IMR-90 (cell line): ENCODE measurements around the gene MMGT1. TPM values are rescaled to one million over a fixed set of nuclear protein-coding genes. Genes with fewer than 3 reads are reported as not detected.

Experiments used
- ATAC-seq: fragments of 200-7000 bp; cut with Tn5 transposase; 2 replicates; pipeline ENCODE4 v1.9.1; 2020; ENCODE audit warnings: low read depth, mild to moderate bottlenecking, moderate library complexity
- BruUV-seq: library from RNA; stranded (reverse); fragments of 400-500 nt; replicated peaks from 2 replicates; lab custom pipeline; 2021; lab: Mats Ljungman, UMichigan
- CTCF ChIA-PET: fragments of 300-600 bp; formaldehyde crosslinking; extraction: SDS; loops from one replicate; lab custom pipeline; 2021; ENCODE audit warnings: antibody characterized with exemption; lab: Yijun Ruan, JAX
- POLR2A ChIA-PET: fragments of 300-600 bp; sonication (Branson Sonifier 250); formaldehyde crosslinking; loops from one replicate; lab custom pipeline; 2022; ENCODE audit warnings: antibody characterized with exemption; ENCODE audit not compliant: unreplicated experiment; lab: Charles Lee
- DNase-seq: peaks from one replicate; pipeline ENCODE4 v3.0.0; 2013
- H2AFZ ChIP-seq: replicated peaks from 2 replicates; pipeline ENCODE3; 2013; ENCODE audit warnings: low read length, mild to moderate bottlenecking; ENCODE audit not compliant: poor library complexity
- H2AK5ac ChIP-seq: 2 replicates; pipeline ENCODE4 v1.6.1; 2013; ENCODE audit warnings: low read depth, low read length, inconsistent platforms
- H2AK9ac ChIP-seq: replicated peaks from 2 replicates; pipeline ENCODE3; 2013; ENCODE audit warnings: mild to moderate bottlenecking, low read depth, low read length, moderate library complexity; ENCODE audit not compliant: poor library complexity
- H2BK120ac ChIP-seq: 2 replicates; pipeline ENCODE4 v1.6.1; 2013; ENCODE audit warnings: low read depth, low read length, inconsistent platforms
- H2BK15ac ChIP-seq: 3 replicates; pipeline ENCODE4 v1.6.1; 2013; ENCODE audit warnings: low read depth, low read length, inconsistent platforms
- H2BK20ac ChIP-seq: 2 replicates; pipeline ENCODE4 v1.6.1; 2013; ENCODE audit warnings: low read depth, mild to moderate bottlenecking, inconsistent platforms, low read length, moderate library complexity
- H2BK5ac ChIP-seq: 2 replicates; pipeline ENCODE4 v1.6.1; 2013; ENCODE audit warnings: mild to moderate bottlenecking, low read depth, low read length, inconsistent platforms; ENCODE audit not compliant: poor library complexity, severe bottlenecking
- H3K14ac ChIP-seq: replicated peaks from 2 replicates; pipeline ENCODE4 v1.6.1; 2013; ENCODE audit warnings: low read depth, low read length, inconsistent platforms
- H3K18ac ChIP-seq: 2 replicates; pipeline ENCODE4 v1.6.1; 2013; ENCODE audit warnings: low read depth, low read length, control low read depth
- H3K23ac ChIP-seq: 2 replicates; pipeline ENCODE4 v1.6.1; 2013; ENCODE audit warnings: low read depth, low read length, inconsistent platforms
- H3K27ac ChIP-seq: 2 replicates; pipeline ENCODE4 v1.5.1; 2013; ENCODE audit warnings: mild to moderate bottlenecking, control low read depth, low read length; ENCODE audit not compliant: insufficient read depth
- H3K27me3 ChIP-seq: 2 replicates; pipeline ENCODE4 v1.6.1; 2013; ENCODE audit warnings: low read length; ENCODE audit not compliant: control insufficient read depth, insufficient read depth
- H3K36me3 ChIP-seq: 2 replicates; pipeline ENCODE4 v1.6.1; 2013; ENCODE audit warnings: low read length, mixed read lengths; ENCODE audit not compliant: control insufficient read depth, insufficient read depth
- H3K4ac ChIP-seq: 2 replicates; pipeline ENCODE4 v1.6.1; 2013; ENCODE audit warnings: low read depth, low read length, inconsistent platforms
- H3K4me1 ChIP-seq: 2 replicates; pipeline ENCODE4 v1.6.1; 2013; ENCODE audit warnings: low read length, mixed read lengths; ENCODE audit not compliant: control insufficient read depth, insufficient read depth
- H3K4me2 ChIP-seq: 2 replicates; pipeline ENCODE4 v1.6.1; 2013; ENCODE audit warnings: low read depth, mild to moderate bottlenecking, control low read depth, low read length, moderate library complexity
- H3K4me3 ChIP-seq: 2 replicates; pipeline ENCODE4 v1.5.1; 2013; ENCODE audit warnings: low read depth, mild to moderate bottlenecking, control low read depth, low read length, moderate library complexity; ENCODE audit not compliant: insufficient read depth
- H3K56ac ChIP-seq: 2 replicates; pipeline ENCODE4 v1.6.1; 2013; ENCODE audit warnings: low read length, inconsistent platforms; ENCODE audit not compliant: insufficient read depth; ENCODE audit errors: extremely low read depth
- H3K79me1 ChIP-seq, 2 experiments: 2 replicates each; pipeline ENCODE4 v1.6.1; 2013; ENCODE audit warnings: low read length in 2 of 2, inconsistent platforms in 1 of 2, low read depth in 1 of 2
- H3K9ac ChIP-seq: 2 replicates; pipeline ENCODE4 v1.6.1; 2013; ENCODE audit warnings: low read depth, low read length, control low read depth
- H3K9me1 ChIP-seq: 2 replicates; pipeline ENCODE4 v1.6.1; 2013; ENCODE audit warnings: low read length, inconsistent platforms; ENCODE audit not compliant: insufficient read depth
- H3K9me3 ChIP-seq: 2 replicates; pipeline ENCODE4 v1.6.1; 2013; ENCODE audit warnings: low read length; ENCODE audit not compliant: control insufficient read depth, insufficient read depth
- H4K20me1 ChIP-seq: 2 replicates; pipeline ENCODE4 v1.6.1; 2013; ENCODE audit warnings: low read length, inconsistent platforms; ENCODE audit not compliant: insufficient read depth
- H4K5ac ChIP-seq: 2 replicates; pipeline ENCODE4 v1.6.1; 2013; ENCODE audit warnings: mild to moderate bottlenecking, low read depth, low read length, control low read depth
- H4K8ac ChIP-seq, 2 experiments: 2 replicates each; pipeline ENCODE4 v1.6.1; 2013; ENCODE audit warnings: low read depth in 2 of 2, low read length in 2 of 2, control low read depth in 1 of 2, inconsistent platforms in 1 of 2
- H4K91ac ChIP-seq: 2 replicates; pipeline ENCODE4 v1.6.1; 2013; ENCODE audit warnings: low read depth, low read length, inconsistent platforms; ENCODE audit not compliant: insufficient read depth
- BHLHE40 ChIP-seq: fragments of 150-350 bp; IDR thresholded peaks from 2 replicates; pipeline ENCODE4 v1.6.1; 2016; ENCODE audit warnings: mild to moderate bottlenecking, low read depth, low read length
- CEBPB ChIP-seq: IDR thresholded peaks from 2 replicates; pipeline ENCODE4 v1.6.1; 2012; ENCODE audit warnings: low read depth, low read length, improper control_type of control experiment
- CHD1 ChIP-seq: IDR thresholded peaks from 2 replicates; pipeline ENCODE4 v1.6.1; 2012; ENCODE audit warnings: low read depth, low read length, improper control_type of control experiment
- CTCF ChIP-seq: conservative IDR thresholded peaks from 2 replicates; pipeline ENCODE4 v1.5.1; 2012; ENCODE audit warnings: mild to moderate bottlenecking, low read depth, low read length, improper control_type of control experiment
- ELK1 ChIP-seq: fragments of 150-350 bp; IDR thresholded peaks from 2 replicates; pipeline ENCODE4 v1.6.1; 2016; ENCODE audit warnings: low read depth, mild to moderate bottlenecking, low read length, moderate library complexity, borderline replicate concordance
- FOS ChIP-seq: fragments of 150-350 bp; IDR thresholded peaks from 2 replicates; pipeline ENCODE4 v1.6.1; 2016; ENCODE audit warnings: low read depth, low read length
- MAFK ChIP-seq: IDR thresholded peaks from 2 replicates; pipeline ENCODE4 v1.6.1; 2012; ENCODE audit warnings: low read depth, low read length, improper control_type of control experiment
- MAZ ChIP-seq: IDR thresholded peaks from 2 replicates; pipeline ENCODE4 v1.6.1; 2012; ENCODE audit warnings: low read depth, mild to moderate bottlenecking, low read length, improper control_type of control experiment, moderate library complexity, borderline replicate concordance
- MXI1 ChIP-seq: IDR thresholded peaks from 2 replicates; pipeline ENCODE4 v1.6.1; 2012; ENCODE audit warnings: low read depth, mild to moderate bottlenecking, low read length, moderate library complexity, borderline replicate concordance
- POLR2A ChIP-seq: IDR thresholded peaks from 2 replicates; pipeline ENCODE4 v1.6.1; 2012; ENCODE audit warnings: mild to moderate bottlenecking, low read depth, low read length
- RAD21 ChIP-seq: IDR thresholded peaks from 2 replicates; pipeline ENCODE4 v1.6.1; 2012; ENCODE audit warnings: low read length, improper control_type of control experiment
- RCOR1 ChIP-seq: IDR thresholded peaks from 2 replicates; pipeline ENCODE4 v1.6.1; 2012; ENCODE audit warnings: mild to moderate bottlenecking, low read length, improper control_type of control experiment; ENCODE audit not compliant: insufficient replicate concordance
- RFX5 ChIP-seq: IDR thresholded peaks from 2 replicates; pipeline ENCODE4 v1.8.0; 2012; ENCODE audit warnings: low read depth, mild to moderate bottlenecking, low read length, moderate library complexity
- SMC3 ChIP-seq: fragments of 150-350 bp; IDR thresholded peaks from 2 replicates; pipeline ENCODE4 v1.6.1; 2016; ENCODE audit warnings: low read depth, mild to moderate bottlenecking, antibody characterized with exemption, low read length, moderate library complexity
- USF2 ChIP-seq: fragments of 150-350 bp; IDR thresholded peaks from 2 replicates; pipeline ENCODE4 v1.6.1; 2017; ENCODE audit warnings: mild to moderate bottlenecking, antibody characterized with exemption, low read length, low read depth
- WGBS, 2 experiments: methylation state at CpG; one replicate each; pipeline versions ENCODE4 v1.1.5 to v1.1.7; 2013; ENCODE audit warnings: missing lambda C conversion rate in 2 of 2; ENCODE audit not compliant: insufficient read length in 1 of 2; ENCODE audit errors: extremely low coverage in 2 of 2; 5-methylcytosine and 5-hydroxymethylcytosine counted together
- dilution Hi-C: fragments of 300-500 bp; cut with HindIII; formaldehyde crosslinking; loops from one replicate; pipeline ENCODE4 v1.14.3; 2018; ENCODE audit warnings: low sequenced_read_pairs; ENCODE audit not compliant: unreplicated experiment
- in situ Hi-C: fragments of 300-500 bp; cut with MboI; formaldehyde crosslinking; loops from 3 replicates; pipeline ENCODE4 v1.14.3; 2019; ENCODE audit warnings: low sequenced_read_pairs, inconsistent platforms, mixed read lengths
- intact Hi-C: fragments of 100-400 bp; cut with micrococcal nuclease; formaldehyde crosslinking; loops from 2 replicates; pipeline ENCODE4 v1.10.0; 2022
- polyA plus RNA-seq, 3 experiments: library from polyadenylated mRNA; depleted of rRNA; stranded (reverse); fragments of >200 nt; gene quantifications; 2 replicates each; pipeline ENCODE4 v1.2.3, GENCODE V29; 2012; ENCODE audit warnings: low replicate concordance in 1 of 3
- total RNA-seq: library from RNA; depleted of rRNA; stranded (reverse); fragments of >200 nt; gene quantifications from 2 replicates; pipeline ENCODE4 v1.2.3, GENCODE V29; 2012

The MMGT1 gene
- total and polyA plus RNA-seq, 2 of the 4 experiments (the other 2 are of a cell fraction) = 7.5 to 8.1 TPM

GRCh38 chrX:135988245-135988644 is 14.5 kb upstream of the MMGT1 start:
- ATAC-seq = no peak
- no peak overlapping the region for H3K4me3 ChIP-seq
- H4K20me1 ChIP-seq = no peaks in the 10 kb centered on the region
- no peak overlapping the region for H2AFZ ChIP-seq
- no peak overlapping the region for H3K4ac ChIP-seq
- no peak overlapping the region for H3K18ac ChIP-seq
- CTCF ChIA-PET = interaction anchor here (0.6 kb wide), 1 partner anchor 11 kb away, joined by 3 read pairs; no protein-coding TSS in a partner anchor
- no peaks in the 10 kb centered on the region for H3K36me3 ChIP-seq
- H2BK5ac ChIP-seq = no peak overlapping the region
- no peak overlapping the region for H3K4me2 ChIP-seq
- peaks cover 2% of the 10 kb centered on the region; the same call in 1 of the 2 replicates for H3K4me1 ChIP-seq
- POLR2A ChIA-PET = interaction anchor here (0.6 kb wide), 1 partner anchor 502 kb away, joined by 3 read pairs; no protein-coding TSS in a partner anchor
- H3K9me1 ChIP-seq = no peaks in the 10 kb centered on the region
- H4K8ac ChIP-seq = no peak overlapping the region
- no peak overlapping the region for H3K27ac ChIP-seq
- no peak overlapping the region for H2AK9ac ChIP-seq
- H3K14ac ChIP-seq = no peak overlapping the region
- peaks cover 0 to 7% of the 10 kb centered on the region in 2 experiments; a peak in 1 of 4 replicates for H3K79me1 ChIP-seq
- TF ChIP-seq RAD21 = no peak
- TF ChIP-seq RFX5 = no peak
- no peak for TF ChIP-seq RCOR1
- TF ChIP-seq MAZ = no peak
- TF ChIP-seq POLR2A = no peak
- TF ChIP-seq USF2 = no peak
- no peak for TF ChIP-seq MXI1
- TF ChIP-seq ELK1 = no peak
- no peak for TF ChIP-seq CEBPB
- no peak for TF ChIP-seq SMC3
- no peak for TF ChIP-seq MAFK
- no peak for TF ChIP-seq CTCF
- TF ChIP-seq FOS = no peak
- TF ChIP-seq BHLHE40 = no peak
- TF ChIP-seq CHD1 = no peak
- dilution Hi-C loops (no loop called here), in situ Hi-C loops (loop anchor here (25.0 kb wide), 1 partner anchor 499 kb away; the partner anchor contains the start of genes BRS3 and HTATSF1), intact Hi-C loops (no loop called here)
- H3K56ac ChIP-seq = no peak overlapping the region
- no peak overlapping the region for H4K5ac ChIP-seq
- H3K27me3 ChIP-seq = no peaks in the 10 kb centered on the region
- H3K23ac ChIP-seq = no peak overlapping the region
- no peak overlapping the region for H2BK20ac ChIP-seq
- no peak overlapping the region for H4K91ac ChIP-seq
- H3K9me3 ChIP-seq = no peaks in the 10 kb centered on the region
- H2BK120ac ChIP-seq = no peak overlapping the region
- no peak overlapping the region for H2AK5ac ChIP-seq
- BruUV-seq = no TSS peak
- H3K9ac ChIP-seq = no peak overlapping the region
- WGBS, 2 experiments = no CpG with 5 or more reads among the region's 4 CpGs
- H2BK15ac ChIP-seq = no peak overlapping the region
- no peak for DNase-seq
